Neutrophil (primary cell): ENCODE measurements around the gene ANTXRL.

Experiments
- H3K27ac ChIP-seq: fragments of 200-600 bp; sonication (generic); 2 replicates; pipeline ENCODE4 v1.5.1; 2016; ENCODE audit warnings: mild to moderate bottlenecking, moderate library complexity
- H3K27me3 ChIP-seq: fragments of 200-600 bp; sonication (generic); 2 replicates; pipeline ENCODE4 v1.6.0; 2016; ENCODE audit warnings: mild to moderate bottlenecking
- H3K36me3 ChIP-seq: fragments of 200-600 bp; sonication (generic); 2 replicates; pipeline ENCODE4 v1.5.1; 2017
- H3K4me1 ChIP-seq, 2 experiments: fragments of 200-600 bp in 1 of 2; sonication (generic) in 1 of 2; 1 replicate in 1 of 2; 2 replicates in 1 of 2; pipeline versions ENCODE4 v1.5.1 to v1.6.1; 2013 to 2016; ENCODE audit warnings: low read depth in 1 of 2, low read length in 1 of 2, mild to moderate bottlenecking in 1 of 2, moderate library complexity in 1 of 2; ENCODE audit not compliant: control insufficient read depth in 1 of 2, insufficient read depth in 1 of 2
- H3K4me3 ChIP-seq, 2 experiments: fragments of 200-600 bp in 1 of 2; sonication (generic) in 1 of 2; 1 replicate in 1 of 2; 2 replicates in 1 of 2; pipeline ENCODE4 v1.5.1; 2013 to 2016; ENCODE audit warnings: low read depth in 1 of 2, low read length in 1 of 2, mild to moderate bottlenecking in 1 of 2, moderate library complexity in 1 of 2
- H3K9me3 ChIP-seq: fragments of 200-600 bp; sonication (generic); 2 replicates; pipeline ENCODE4 v1.5.1; 2016
- CTCF ChIP-seq: fragments of 200-600 bp; sonication (generic); IDR thresholded peaks from 2 replicates; pipeline ENCODE4 v1.5.1; 2016; ENCODE audit warnings: antibody characterized with exemption

ANTXRL gene

DNA sequence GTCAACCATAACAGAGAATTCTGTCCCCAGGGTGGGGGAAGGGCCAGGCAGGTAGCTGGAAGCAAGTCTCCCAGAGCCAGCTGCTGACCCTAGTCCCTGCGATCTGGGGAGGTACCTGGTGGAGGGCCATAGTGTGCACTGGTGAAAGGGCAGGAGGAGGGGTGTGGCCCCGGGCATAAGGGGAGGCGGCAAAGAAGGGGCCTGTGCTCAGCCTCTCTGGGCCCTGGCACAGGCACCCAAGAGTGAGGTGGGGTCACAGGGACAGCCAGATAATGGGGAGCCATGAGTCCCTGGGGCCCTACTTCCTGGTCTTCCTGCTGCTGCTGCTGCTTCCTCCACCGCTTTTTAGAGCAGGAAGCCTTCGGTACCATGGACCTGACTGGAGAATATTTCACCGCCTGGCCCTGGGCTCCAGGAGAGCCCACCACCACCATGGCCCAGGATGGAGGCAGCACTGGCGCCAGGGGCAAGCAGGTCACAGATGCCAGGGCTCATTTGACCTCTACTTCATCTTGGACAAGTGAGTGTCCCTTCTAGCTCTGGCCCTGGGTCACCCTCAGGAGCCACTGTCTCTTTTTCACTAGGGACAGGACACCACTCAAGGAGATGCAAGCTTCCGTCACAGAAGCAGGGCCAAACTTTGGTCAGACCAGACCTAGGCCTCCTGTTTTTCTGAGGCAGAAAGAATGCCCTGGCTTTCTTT, at the start of gene ANTXRL:
TSS of gene ANTXRL (plus strand) at position 7 of the 703 bp plus-strand sequence. CDS start at position 273, 266 bp downstream.
- H3K27ac ChIP-seq: peak within 1 kb of the TSS; percentile 60
- no peak within 1 kb of the TSS for H3K4me3 ChIP-seq
- TF ChIP-seq CTCF: no peak
- H3K36me3 ChIP-seq: no peaks in the 10 kb centered on the region
- no peaks in the 10 kb centered on the region for H3K9me3 ChIP-seq
- peaks cover 15% of the 10 kb centered on the region for H3K27me3 ChIP-seq
- peaks cover 54 to 65% of the 10 kb centered on the region in 2 experiments for H3K4me1 ChIP-seq

DNA sequence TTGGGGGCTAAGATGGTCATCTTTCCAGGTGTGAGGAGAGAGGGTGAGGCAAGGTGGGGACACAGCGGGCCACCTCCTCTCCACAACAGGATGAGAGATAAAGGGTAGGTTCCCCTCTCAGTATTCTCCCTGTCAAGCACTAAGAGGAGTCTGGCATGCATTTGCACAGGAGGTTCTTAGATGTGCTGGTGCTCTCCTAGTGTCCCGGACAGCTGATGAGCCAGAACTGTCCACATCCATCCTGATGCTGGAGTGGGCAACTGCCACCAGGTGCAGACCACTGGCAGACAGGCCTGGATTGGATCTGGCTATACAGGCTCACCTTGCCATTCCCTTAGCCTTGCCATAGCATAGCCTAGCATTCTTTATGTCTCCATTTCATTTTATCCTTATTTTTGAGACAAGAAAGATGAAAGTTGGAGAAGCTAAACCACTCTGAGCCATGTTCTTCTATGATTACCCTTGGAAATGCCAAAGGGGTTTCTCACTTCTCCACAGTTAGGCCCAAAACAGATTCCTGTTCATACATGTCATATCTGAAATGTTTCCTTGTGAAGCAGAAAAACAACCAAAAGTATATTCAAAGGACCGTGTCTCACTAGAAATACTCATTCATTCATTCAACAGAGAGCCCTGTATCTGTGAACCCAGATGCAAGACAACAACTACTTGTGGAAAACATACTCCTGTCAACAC, 48.8 kb upstream of the ANTXRL start:
- Histone ChIP-seq H3K27me3 (no peaks in the 10 kb centered on the region), H3K36me3 (no peaks in the 10 kb centered on the region), H3K4me3 (no peak overlapping the region), H3K9me3 (no peaks in the 10 kb centered on the region), H3K27ac (no peak overlapping the region), H3K4me1 (no peaks in the 10 kb centered on the region)
- no peak for TF ChIP-seq CTCF

DNA sequence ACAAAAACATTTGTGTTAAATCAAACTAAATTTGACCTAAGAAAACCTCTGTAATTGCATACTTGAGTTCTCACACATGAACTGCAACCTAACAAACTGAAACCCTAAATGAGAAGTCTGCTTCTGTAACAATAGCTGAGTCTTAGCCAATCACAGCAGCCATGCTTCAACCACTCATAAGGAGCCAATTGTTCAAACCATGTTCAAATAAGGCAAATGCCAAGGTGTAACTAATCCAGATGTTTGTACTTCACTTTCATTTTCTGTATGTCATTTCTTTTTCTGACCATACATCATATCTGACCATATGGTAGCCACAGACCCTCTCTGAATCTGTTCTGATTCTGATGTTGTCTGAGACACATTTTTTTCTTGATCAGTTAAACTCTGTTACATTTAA, 47.5 kb upstream of the ANTXRL start:
- H3K27ac ChIP-seq: no peak overlapping the region
- no peaks in the 10 kb centered on the region for H3K4me1 ChIP-seq
- H3K9me3 ChIP-seq: no peaks in the 10 kb centered on the region
- no peak overlapping the region for H3K4me3 ChIP-seq
- H3K27me3 ChIP-seq: no peaks in the 10 kb centered on the region
- H3K36me3 ChIP-seq: no peaks in the 10 kb centered on the region
- TF ChIP-seq CTCF: no peak

DNA sequence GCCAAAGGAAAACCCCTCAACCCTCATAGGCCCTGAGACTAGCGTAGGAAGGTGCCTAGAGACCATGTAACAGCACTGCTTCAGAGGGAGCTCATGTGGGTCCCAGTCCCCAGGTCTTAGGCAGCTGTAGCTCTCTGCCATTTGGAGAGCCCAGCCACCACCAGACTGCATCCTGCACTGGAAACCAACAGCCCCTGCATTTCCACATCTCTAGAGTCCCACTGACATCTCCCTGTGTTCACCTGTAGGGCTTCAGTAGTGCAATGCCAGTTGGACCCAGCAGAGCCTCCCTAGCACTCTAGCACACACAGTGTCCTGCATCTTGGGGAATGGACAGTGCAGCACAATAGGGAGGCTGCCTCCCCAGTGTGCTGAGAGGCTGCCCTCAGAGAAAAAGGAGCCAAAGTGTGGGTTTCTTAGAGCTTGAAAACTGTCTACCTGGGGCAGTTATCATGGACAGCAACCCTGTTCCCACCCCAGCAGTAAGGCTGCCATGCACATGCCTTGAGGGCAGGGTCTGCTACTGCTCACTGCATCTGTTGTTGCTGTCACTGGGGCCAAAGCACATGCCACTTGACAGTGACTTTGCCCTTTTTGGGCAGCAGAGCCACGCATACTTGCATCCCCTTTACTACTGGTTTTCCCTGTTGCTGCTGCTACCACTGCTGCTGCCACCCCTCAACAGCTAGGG, 46.7 kb upstream of the ANTXRL start:
- Histone ChIP-seq H3K4me3 (no peak overlapping the region), H3K27me3 (no peaks in the 10 kb centered on the region), H3K27ac (no peak overlapping the region), H3K9me3 (no peaks in the 10 kb centered on the region), H3K36me3 (no peaks in the 10 kb centered on the region), H3K4me1 (no peaks in the 10 kb centered on the region)
- no peak for TF ChIP-seq CTCF

DNA sequence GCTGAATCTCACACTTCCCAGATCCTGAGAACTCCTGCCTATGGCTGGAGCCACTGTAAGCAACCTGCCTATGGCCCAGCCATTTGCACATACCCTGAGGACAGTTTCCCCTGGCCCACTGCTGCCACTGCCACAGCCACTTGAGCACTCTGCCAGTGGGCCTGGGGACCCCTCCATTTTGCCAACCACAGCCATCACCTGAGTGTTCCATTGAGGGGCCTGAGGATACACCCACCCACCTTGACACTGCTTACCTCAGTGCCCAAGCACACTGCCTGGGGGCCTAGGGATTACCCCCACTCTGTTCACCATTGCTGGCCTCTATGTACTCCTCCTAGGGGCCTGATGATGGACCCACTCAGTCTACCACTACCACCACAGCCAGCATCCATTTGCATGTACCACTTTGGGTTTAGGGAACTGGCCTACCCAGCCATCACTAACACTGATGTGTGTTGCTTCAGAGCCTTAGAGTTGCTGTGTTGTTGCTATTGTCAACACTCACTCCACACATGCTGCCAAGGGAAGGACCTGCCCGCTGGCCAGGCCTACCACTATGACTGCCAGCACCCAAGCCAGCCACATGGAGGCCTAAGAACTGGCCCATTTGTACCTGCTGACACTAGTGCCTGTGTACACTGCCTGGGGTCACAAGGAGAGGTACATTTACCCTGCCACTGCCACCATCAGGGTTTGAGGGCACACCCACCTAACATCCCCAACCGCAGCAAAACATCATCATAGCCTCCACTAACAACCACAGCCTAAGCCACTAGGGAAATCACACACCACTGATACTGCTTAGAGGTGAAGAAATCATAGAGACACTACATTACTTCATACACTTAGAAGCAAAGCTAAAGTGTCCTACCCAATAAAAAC, 45.9 kb upstream of the ANTXRL start:
- TF ChIP-seq CTCF: no peak
- Histone ChIP-seq H3K9me3 (no peaks in the 10 kb centered on the region), H3K27me3 (no peaks in the 10 kb centered on the region), H3K27ac (no peak overlapping the region), H3K4me1 (no peaks in the 10 kb centered on the region), H3K36me3 (no peaks in the 10 kb centered on the region), H3K4me3 (no peak overlapping the region)
